HG03095 (cell line): ENCODE results near the gene TRPT1.

Experiments
- ATAC-seq: cut with Tn5 transposase; IDR thresholded peaks from one replicate; pipeline ENCODE4 v1.9.1; 2021; ENCODE audit warnings: moderate library complexity; ENCODE audit not compliant: unreplicated experiment

The TRPT1 gene

GRCh38 chr11:64225608-64226506 lies at the start of gene TRPT1, which contains the start of gene NUDT22:
Gene TRPT1 (minus strand): TSS chr11:64226186. CDS start chr11:64225860, 326 bp downstream.
Gene NUDT22 (plus strand): TSS chr11:64226274. CDS start chr11:64226653, 379 bp downstream.
- ATAC-seq = no peak

- no peak for ATAC-seq
Measured at GRCh38 chr11:64275031-64275800, 49.2 kb upstream of the TRPT1 start.

GRCh38 chr11:64269540-64270220 lies 43.7 kb upstream of the TRPT1 start:
- peak; percentile 60 for ATAC-seq

GRCh38 chr11:64268893-64269539 lies 43.0 kb upstream of the TRPT1 start:
- ATAC-seq = peak; percentile 14

GRCh38 chr11:64268025-64268892 lies 42.3 kb upstream of the TRPT1 start:
- ATAC-seq = no peak

- ATAC-seq = no peak
Measured at GRCh38 chr11:64267207-64267945, 41.4 kb upstream of the TRPT1 start.

GRCh38 chr11:64266339-64266738 lies 40.4 kb upstream of the TRPT1 start:
- no peak for ATAC-seq

GRCh38 chr11:64265176-64266160 lies 39.5 kb upstream of the TRPT1 start:
- ATAC-seq = no peak

- ATAC-seq = no peak
Measured at GRCh38 chr11:64264371-64264852, 38.4 kb upstream of the TRPT1 start.

GRCh38 chr11:64263947-64264317 lies 37.9 kb upstream of the TRPT1 start:
- ATAC-seq = no peak

- no peak for ATAC-seq
Measured at GRCh38 chr11:64263021-64263946, 37.3 kb upstream of the TRPT1 start.

- no peak for ATAC-seq
Measured at GRCh38 chr11:64262271-64263002, 36.5 kb upstream of the TRPT1 start.

- no peak for ATAC-seq
Measured at GRCh38 chr11:64261556-64262080, 35.6 kb upstream of the TRPT1 start.

- ATAC-seq = no peak
Measured at GRCh38 chr11:64260147-64260708, 34.2 kb upstream of the TRPT1 start.

- ATAC-seq = no peak
Measured at GRCh38 chr11:64259533-64260067, 33.6 kb upstream of the TRPT1 start.
